ENCODE data around the gene LRRC3. TPM values are rescaled to one million over a fixed set of nuclear protein-coding genes. Genes with fewer than 3 reads are reported as not detected.

LRRC3 gene
- total RNA-seq, 1 experiment from 2014 or later: 4.7 TPM

GRCh38 chr21:44509539-44509938 is 54.2 kb downstream of the LRRC3 start:
- DNase-seq: no peak
- Histone ChIP-seq H3K36me3 (ENCODE audit: control insufficient read depth, insufficient read depth, low read length) (no peaks in the 10 kb centered on the region), H3K27me3 (replicated peaks; ENCODE audit: control insufficient read depth, insufficient read depth, low read length) (no peaks in the 10 kb centered on the region), H3K4me3 (ENCODE audit: low read depth, low read length) (no peak overlapping the region), H3K9me3 (no peaks in the 10 kb centered on the region), H3K4me1 (peaks cover 9% of the 10 kb centered on the region)
- Mint-ChIP-seq H3K27me3 (ENCODE audit: insufficient read depth, unreplicated experiment) (no peaks in the 10 kb centered on the region), H3K27ac (ENCODE audit: unreplicated experiment) (peak overlapping the region; percentile 19), H3K4me1 (ENCODE audit: low read depth, unreplicated experiment) (no peaks in the 10 kb centered on the region), H3K36me3 (ENCODE audit: insufficient read depth, unreplicated experiment) (no peaks in the 10 kb centered on the region), H3K9me3 (ENCODE audit: unreplicated experiment) (no peaks in the 10 kb centered on the region), H3K4me3 (ENCODE audit: unreplicated experiment) (no peak overlapping the region)
- no peak for TF ChIP-seq CTCF (IDR thresholded peaks at IDR 0.05; ENCODE audit: insufficient read depth in 1 of 2, low read depth in 1 of 2, low read length in 1 of 2, severe bottlenecking in 1 of 2, unreplicated experiment in 1 of 2)
- POLR2A ChIA-PET: no interaction called here
- no TSS peak for BruUV-seq (replicated peaks)
- CTCF ChIA-PET: interaction anchor here (0.6 to 1.8 kb wide), 4 partner anchors 117 to 284 kb away, joined by 3 to 46 read pairs (median 24); no protein-coding TSS in a partner anchor
- intact Hi-C loops (cut with micrococcal nuclease; ENCODE audit: unreplicated experiment): no loop called here

- POLR2A ChIA-PET: interaction anchor here (1.0 kb wide), 1 partner anchor 233 kb away, joined by 3 read pairs; no protein-coding TSS in a partner anchor
- H3K4me1 ChIP-seq: peaks cover 9% of the 10 kb centered on the region
- DNase-seq: no peak
- H3K27ac Mint-ChIP-seq (ENCODE audit: unreplicated experiment): peak overlapping the region; percentile 19
- no peaks in the 10 kb centered on the region for H3K27me3 ChIP-seq (replicated peaks; ENCODE audit: control insufficient read depth, insufficient read depth, low read length)
- H3K9me3 Mint-ChIP-seq (ENCODE audit: unreplicated experiment): no peaks in the 10 kb centered on the region
- peak overlapping the region; percentile 62 for H3K4me3 Mint-ChIP-seq (ENCODE audit: unreplicated experiment)
- intact Hi-C loops (cut with micrococcal nuclease; ENCODE audit: unreplicated experiment): loop anchor here (10.0 kb wide), 1 partner anchor 285 kb away; no protein-coding TSS in a partner anchor
- H3K4me3 ChIP-seq (ENCODE audit: low read depth, low read length): no peak overlapping the region; the same call in 1 of the 2 replicates
- no peaks in the 10 kb centered on the region for H3K9me3 ChIP-seq
- no peaks in the 10 kb centered on the region for H3K36me3 ChIP-seq (ENCODE audit: control insufficient read depth, insufficient read depth, low read length)
- CTCF ChIA-PET: interaction anchor here (0.6 to 1.8 kb wide), 9 partner anchors 10 to 365 kb away, joined by 3 to 46 read pairs (median 3); no protein-coding TSS in a partner anchor
- no TSS peak for BruUV-seq (replicated peaks)
- no peaks in the 10 kb centered on the region for H3K27me3 Mint-ChIP-seq (ENCODE audit: insufficient read depth, unreplicated experiment)
- no peaks in the 10 kb centered on the region for H3K4me1 Mint-ChIP-seq (ENCODE audit: low read depth, unreplicated experiment)
- no peaks in the 10 kb centered on the region for H3K36me3 Mint-ChIP-seq (ENCODE audit: insufficient read depth, unreplicated experiment)
- no peak for TF ChIP-seq CTCF (IDR thresholded peaks at IDR 0.05; ENCODE audit: insufficient read depth in 1 of 2, low read depth in 1 of 2, low read length in 1 of 2, severe bottlenecking in 1 of 2, unreplicated experiment in 1 of 2)
Measured at GRCh38 chr21:44510109-44510507, 54.8 kb downstream of the LRRC3 start.

GRCh38 chr21:44510508-44511218 is 55.4 kb downstream of the LRRC3 start:
- intact Hi-C loops (cut with micrococcal nuclease; ENCODE audit: unreplicated experiment): loop anchor here (10.0 kb wide), 1 partner anchor 284 kb away; no protein-coding TSS in a partner anchor
- peaks cover 7% of the 10 kb centered on the region for H3K4me1 ChIP-seq
- no peaks in the 10 kb centered on the region for H3K36me3 ChIP-seq (ENCODE audit: control insufficient read depth, insufficient read depth, low read length)
- Mint-ChIP-seq H3K36me3 (ENCODE audit: insufficient read depth, unreplicated experiment) (no peaks in the 10 kb centered on the region), H3K27ac (ENCODE audit: unreplicated experiment) (no peak overlapping the region), H3K4me3 (ENCODE audit: unreplicated experiment) (peak overlapping the region; percentile 62), H3K4me1 (ENCODE audit: low read depth, unreplicated experiment) (no peaks in the 10 kb centered on the region), H3K9me3 (ENCODE audit: unreplicated experiment) (no peaks in the 10 kb centered on the region), H3K27me3 (ENCODE audit: insufficient read depth, unreplicated experiment) (no peaks in the 10 kb centered on the region)
- peak; percentile 90 to 92 for TF ChIP-seq CTCF (IDR thresholded peaks at IDR 0.05; ENCODE audit: insufficient read depth in 1 of 2, low read depth in 1 of 2, low read length in 1 of 2, severe bottlenecking in 1 of 2, unreplicated experiment in 1 of 2)
- peak overlapping the region; percentile 49 for H3K4me3 ChIP-seq (ENCODE audit: low read depth, low read length)
- POLR2A ChIA-PET: interaction anchor here (1.0 kb wide), 1 partner anchor 232 kb away, joined by 3 read pairs; no protein-coding TSS in a partner anchor
- CTCF ChIA-PET: interaction anchor here (0.6 to 1.8 kb wide), 10 partner anchors 10 to 421 kb away, joined by 3 to 46 read pairs (median 4); no protein-coding TSS in a partner anchor
- H3K9me3 ChIP-seq: no peaks in the 10 kb centered on the region
- no peaks in the 10 kb centered on the region for H3K27me3 ChIP-seq (replicated peaks; ENCODE audit: control insufficient read depth, insufficient read depth, low read length)
- peak; percentile 79 to 89 for DNase-seq
- no TSS peak for BruUV-seq (replicated peaks)
